Hepatocyte (in vitro differentiated cells): ENCODE results near the gene EBNA1BP2. TPM values are rescaled to one million over a fixed set of nuclear protein-coding genes. Genes with fewer than 3 reads are reported as not detected.

Source experiments
- DNase-seq: peaks from one replicate; pipeline ENCODE4 v3.0.0-alpha.2; 2016; ENCODE audit warnings: low spot score
- H2AFZ ChIP-seq: fragments of 200-600 bp; sonication (generic); 2 replicates; pipeline ENCODE4 v1.6.0; 2016; ENCODE audit warnings: antibody characterized with exemption, mild to moderate bottlenecking
- H3K27ac ChIP-seq: fragments of 200-600 bp; sonication (generic); 2 replicates; pipeline ENCODE4 v1.5.1; 2016; ENCODE audit warnings: mild to moderate bottlenecking
- H3K27me3 ChIP-seq: fragments of 200-600 bp; sonication (generic); 2 replicates; pipeline ENCODE4 v1.6.1; 2016
- H3K36me3 ChIP-seq: fragments of 200-600 bp; sonication (generic); replicated peaks from 2 replicates; pipeline ENCODE4 v1.5.1; 2016; ENCODE audit warnings: low read depth; ENCODE audit not compliant: insufficient read depth
- H3K4me1 ChIP-seq: fragments of 200-600 bp; sonication (generic); 2 replicates; pipeline ENCODE4 v1.5.1; 2016; ENCODE audit warnings: mild to moderate bottlenecking, moderate library complexity; ENCODE audit not compliant: insufficient read depth
- H3K4me2 ChIP-seq: fragments of 200-600 bp; sonication (generic); 2 replicates; pipeline ENCODE4 v1.6.0; 2016
- H3K4me3 ChIP-seq: fragments of 200-600 bp; sonication (generic); 2 replicates; pipeline ENCODE4 v1.5.1; 2016; ENCODE audit warnings: mild to moderate bottlenecking
- H3K79me2 ChIP-seq: fragments of 200-600 bp; sonication (generic); 2 replicates; pipeline ENCODE4 v1.6.0; 2017; ENCODE audit warnings: mild to moderate bottlenecking
- H3K9me2 ChIP-seq: fragments of 200-600 bp; sonication (generic); replicated peaks from 2 replicates; pipeline ENCODE4 v1.6.0; 2017; ENCODE audit warnings: mild to moderate bottlenecking; ENCODE audit not compliant: insufficient read depth
- H3K9me3 ChIP-seq: fragments of 200-600 bp; sonication (generic); 2 replicates; pipeline ENCODE4 v1.5.1; 2016; ENCODE audit warnings: low read depth, mild to moderate bottlenecking
- H4K20me1 ChIP-seq: fragments of 200-600 bp; sonication (generic); 2 replicates; pipeline ENCODE4 v1.6.0; 2016; ENCODE audit warnings: mild to moderate bottlenecking; ENCODE audit not compliant: insufficient read depth, poor library complexity, severe bottlenecking
- CTCF ChIP-seq: fragments of 200-600 bp; sonication (generic); IDR thresholded peaks from 2 replicates; pipeline ENCODE4 v1.5.1; 2016; ENCODE audit warnings: antibody characterized with exemption, mild to moderate bottlenecking; ENCODE audit not compliant: poor library complexity
- EZH2 ChIP-seq: fragments of 200-600 bp; sonication (generic); IDR thresholded peaks from 2 replicates; pipeline ENCODE4 v1.6.1; 2016; ENCODE audit warnings: antibody characterized with exemption, mild to moderate bottlenecking, borderline replicate concordance
- EZH2phosphoT487 ChIP-seq: fragments of 200-600 bp; sonication (generic); IDR thresholded peaks from one replicate; pipeline ENCODE4 v1.6.1; 2018; ENCODE audit warnings: antibody characterized with exemption, mild to moderate bottlenecking, low read depth, moderate library complexity; ENCODE audit not compliant: unreplicated experiment, severe bottlenecking
- WGBS: methylation state at CpG from one replicate; pipeline ENCODE4 v1.1.6; 2016; ENCODE audit warnings: low lambda C conversion rate; ENCODE audit errors: missing lambda C conversion rate; 5-methylcytosine and 5-hydroxymethylcytosine counted together
- polyA plus RNA-seq: library from polyadenylated mRNA; unstranded; fragments of >200 nt; fragmentation: Nextera tagmentation; extraction: Ambion mirVana; gene quantifications from 2 replicates; pipeline ENCODE4 v1.2.1, GENCODE V29; 2016
- total RNA-seq: library from RNA; depleted of rRNA; stranded (reverse); fragments of >200 nt; gene quantifications from 2 replicates; pipeline ENCODE4 v1.2.3, GENCODE V29; 2014

Gene EBNA1BP2
- total and polyA plus RNA-seq, 2 experiments from 2014 or later, result 65.1 to 73.7 TPM

- no peak overlapping the region for H3K4me3 ChIP-seq
- 95% methylated on average over 3 of the region's 3 CpGs for WGBS
- TF ChIP-seq EZH2 (no peak), CTCF (no peak), EZH2phosphoT487 (no peak)
These were observed 31.8 kb upstream of the EBNA1BP2 start for GRCh38 chr1:43203859-43204258.

DNA sequence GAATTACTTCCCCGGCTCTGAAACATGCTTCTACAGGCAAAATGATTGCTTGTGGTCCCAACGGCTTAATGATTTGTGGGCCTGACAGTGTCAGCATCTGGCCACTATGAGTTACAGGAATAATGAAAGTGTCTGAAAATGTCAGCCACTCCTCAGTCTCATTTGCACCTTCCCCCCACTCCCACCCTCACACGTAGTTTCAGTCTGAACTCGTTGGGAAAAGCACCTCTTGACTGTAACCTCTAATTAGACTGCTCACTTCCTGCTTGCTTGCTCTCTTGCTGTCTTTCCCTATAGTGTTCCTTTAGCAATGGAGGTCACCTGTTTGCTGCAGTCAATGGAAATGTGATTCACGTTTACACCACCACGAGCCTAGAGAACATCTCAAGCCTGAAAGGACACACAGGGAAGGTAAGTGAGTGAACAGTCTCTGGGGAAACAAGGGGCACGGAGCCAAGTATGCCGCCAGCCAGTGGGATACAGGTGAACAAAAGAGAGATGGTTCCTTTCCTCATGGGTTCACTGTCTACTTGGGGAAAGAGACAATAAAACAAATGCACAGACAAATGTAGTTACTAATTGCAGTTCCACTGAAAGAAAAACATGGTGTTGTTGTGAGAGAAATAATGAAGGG is 27.1 kb upstream of the EBNA1BP2 start:
- H3K4me3 ChIP-seq, result no peak overlapping the region
- H3K36me3 ChIP-seq, result no peaks in the 10 kb centered on the region
- 72% methylated on average over 8 of the region's 8 CpGs for WGBS
- no peaks in the 10 kb centered on the region for H3K79me2 ChIP-seq
- H4K20me1 ChIP-seq, result no peaks in the 10 kb centered on the region
- no peak overlapping the region for H2AFZ ChIP-seq
- peaks cover 5% of the 10 kb centered on the region for H3K9me3 ChIP-seq
- TF ChIP-seq EZH2phosphoT487, result no peak
- TF ChIP-seq EZH2, result no peak
- TF ChIP-seq CTCF, result no peak
- H3K4me1 ChIP-seq, result no peaks in the 10 kb centered on the region
- no peak for DNase-seq
- no peak overlapping the region for H3K27ac ChIP-seq
- H3K9me2 ChIP-seq, result no peaks in the 10 kb centered on the region
- no peak overlapping the region for H3K4me2 ChIP-seq
- no peaks in the 10 kb centered on the region for H3K27me3 ChIP-seq

More at GRCh38 chr1:43203859-43204258, 31.8 kb upstream of the EBNA1BP2 start:
- Histone ChIP-seq H3K27ac (no peak overlapping the region), H3K27me3 (no peaks in the 10 kb centered on the region), H3K9me2 (no peaks in the 10 kb centered on the region), H3K79me2 (no peaks in the 10 kb centered on the region), H3K4me2 (no peak overlapping the region), H3K9me3 (peaks cover 6% of the 10 kb centered on the region), H3K36me3 (no peaks in the 10 kb centered on the region), H4K20me1 (no peaks in the 10 kb centered on the region), H2AFZ (no peak overlapping the region), H3K4me1 (peaks cover 25% of the 10 kb centered on the region)
- DNase-seq, result no peak

- 87% methylated on average over 7 of the region's 7 CpGs for WGBS
- Histone ChIP-seq H3K36me3 (no peaks in the 10 kb centered on the region), H3K9me2 (no peaks in the 10 kb centered on the region), H3K4me3 (no peak overlapping the region), H2AFZ (no peak overlapping the region), H4K20me1 (no peaks in the 10 kb centered on the region), H3K4me2 (no peak overlapping the region), H3K27ac (no peak overlapping the region), H3K9me3 (no peaks in the 10 kb centered on the region), H3K4me1 (no peaks in the 10 kb centered on the region), H3K27me3 (no peaks in the 10 kb centered on the region), H3K79me2 (no peaks in the 10 kb centered on the region)
- TF ChIP-seq EZH2phosphoT487 (no peak), EZH2 (no peak), CTCF (no peak)
- DNase-seq, result no peak
These were observed 25.4 kb upstream of the EBNA1BP2 start for GRCh38 chr1:43197343-43198127.
